Right hindlimb (tissue), 1 donor: ENCODE results near the gene SMYD1.
A peak's percentile ranks its signal among the peaks of the same experiment; 100 is the strongest.

ENCODE experiments used
- DNase-seq: peaks from one replicate; pipeline ENCODE4 v3.0.0-alpha.2; 2018

Gene SMYD1

GRCh38 chr2:88057437-88057844 is 10.2 kb upstream of the SMYD1 start:
- DNase-seq, result no peak

GRCh38 chr2:88058191-88058590 is 9.4 kb upstream of the SMYD1 start:
- no peak for DNase-seq

DNA sequence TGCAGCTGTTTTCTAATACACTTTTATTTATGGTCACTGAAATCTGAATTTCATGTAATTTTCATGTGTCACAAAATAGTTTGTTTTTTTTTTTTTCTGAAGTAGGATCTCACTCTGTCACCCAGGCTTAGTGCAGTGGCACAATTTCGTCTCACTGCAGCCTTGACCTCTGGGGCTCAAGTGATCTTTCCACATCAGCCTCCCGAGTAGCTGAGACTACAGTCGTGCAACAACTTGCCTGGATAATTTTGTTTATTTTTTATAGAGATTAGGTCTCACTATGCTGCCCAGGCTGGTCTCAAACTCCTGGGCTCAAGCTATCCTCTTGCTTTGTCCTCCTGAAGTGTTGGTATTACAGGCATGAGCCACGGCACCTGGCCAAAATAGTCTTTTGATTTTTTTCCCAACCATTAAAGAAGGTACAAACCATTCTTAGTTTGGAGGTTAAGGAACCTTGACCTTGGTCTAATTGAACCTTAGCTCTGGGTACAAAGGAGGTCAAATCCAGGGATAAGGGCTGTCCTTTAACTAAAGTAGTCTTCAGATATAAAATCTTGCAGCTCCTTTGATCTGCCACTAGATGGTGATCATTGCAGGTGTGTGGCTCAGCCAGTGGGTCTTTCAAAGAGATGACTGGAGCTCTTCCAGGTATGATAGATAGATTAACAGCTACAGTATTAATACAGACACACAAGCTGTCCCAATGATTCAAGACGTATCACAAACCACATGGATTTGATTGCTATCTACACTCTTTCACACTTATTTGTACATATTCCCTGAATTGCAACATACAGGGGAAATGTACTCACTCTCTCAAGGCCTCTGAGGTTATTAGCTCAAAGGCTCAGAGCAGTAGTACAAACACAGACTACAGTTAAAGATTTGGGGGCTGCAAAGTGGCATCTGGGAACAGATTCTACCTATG is 7.4 kb upstream of the SMYD1 start:
- DNase-seq, result no peak

- DNase-seq, result no peak
Measured at GRCh38 chr2:88060907-88061275, 6.7 kb upstream of the SMYD1 start.

DNA sequence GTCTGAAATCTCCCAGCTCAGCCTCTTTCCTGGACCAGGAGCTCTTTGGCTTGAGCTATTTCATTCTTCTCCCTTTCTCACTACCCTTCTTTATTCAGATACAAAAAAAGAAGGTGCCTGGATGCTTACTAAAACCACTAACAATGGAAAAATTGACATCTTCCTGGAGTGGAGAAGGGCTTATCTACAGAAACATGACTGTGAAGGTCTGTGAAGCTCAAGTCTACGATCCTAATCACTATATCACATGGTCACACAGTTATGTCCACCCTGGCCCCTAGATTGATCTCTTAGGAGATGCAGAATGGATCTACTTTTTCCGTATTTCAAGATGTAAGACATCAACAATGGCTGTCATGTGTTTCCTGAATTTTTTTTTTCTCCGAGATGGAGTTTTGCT is 6.3 kb upstream of the SMYD1 start:
- no peak for DNase-seq

GRCh38 chr2:88066543-88066942 is 1.1 kb upstream of the SMYD1 start:
- DNase-seq, result no peak

DNA sequence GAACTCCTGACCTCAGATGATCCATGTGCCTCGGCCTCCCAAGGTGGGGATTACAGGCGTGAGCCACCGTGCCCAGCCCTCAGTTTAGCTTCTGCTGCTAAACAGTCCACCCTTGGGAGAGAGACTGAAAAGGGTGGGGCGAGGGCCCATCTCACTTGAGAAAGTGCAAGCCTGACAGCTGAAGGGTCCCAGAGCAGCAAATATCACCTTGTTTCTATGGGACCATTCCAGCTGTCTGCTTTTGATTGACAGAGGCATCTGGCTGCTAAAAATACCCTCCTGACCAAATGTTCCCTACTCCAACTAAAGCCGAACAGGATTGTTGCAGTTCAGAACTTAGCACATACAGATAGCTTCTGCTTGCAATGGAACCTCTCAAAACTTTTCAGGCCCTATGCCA is 436 bp upstream of the SMYD1 start:
- peak; percentile 73 for DNase-seq

GRCh38 chr2:88068044-88068443 is 419 bp downstream of the SMYD1 start:
- DNase-seq, result no peak

- DNase-seq, result no peak
Measured at GRCh38 chr2:88069117-88069516, 1.5 kb downstream of the SMYD1 start.

GRCh38 chr2:88070055-88070454 is 2.4 kb downstream of the SMYD1 start:
- no peak for DNase-seq

- DNase-seq, result no peak
Measured at GRCh38 chr2:88071365-88071764, 3.7 kb downstream of the SMYD1 start.

DNA sequence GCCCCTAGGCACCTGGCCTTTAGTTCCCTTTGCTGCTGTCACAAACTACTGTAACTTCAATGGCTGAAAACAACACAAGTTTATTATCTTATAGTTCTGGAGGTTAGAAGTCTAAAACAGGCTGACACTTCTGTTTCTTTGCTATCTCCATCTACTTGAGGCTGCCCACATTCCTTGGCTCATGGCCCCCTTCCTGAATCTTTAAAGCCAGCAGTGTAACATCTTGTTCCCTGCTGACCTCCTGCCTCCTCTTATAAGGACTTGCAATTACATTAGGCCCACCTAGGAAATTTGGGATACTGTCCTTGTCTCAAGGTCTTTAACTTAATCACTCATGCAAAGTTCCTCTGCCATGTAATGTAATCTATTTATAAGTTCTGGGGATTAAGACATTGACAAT is 6.5 kb downstream of the SMYD1 start:
- DNase-seq, result no peak

GRCh38 chr2:88074854-88075292 is 7.2 kb downstream of the SMYD1 start:
- no peak for DNase-seq

- peak; percentile 77 for DNase-seq
Measured at GRCh38 chr2:88077080-88077479, 9.5 kb downstream of the SMYD1 start.

DNA sequence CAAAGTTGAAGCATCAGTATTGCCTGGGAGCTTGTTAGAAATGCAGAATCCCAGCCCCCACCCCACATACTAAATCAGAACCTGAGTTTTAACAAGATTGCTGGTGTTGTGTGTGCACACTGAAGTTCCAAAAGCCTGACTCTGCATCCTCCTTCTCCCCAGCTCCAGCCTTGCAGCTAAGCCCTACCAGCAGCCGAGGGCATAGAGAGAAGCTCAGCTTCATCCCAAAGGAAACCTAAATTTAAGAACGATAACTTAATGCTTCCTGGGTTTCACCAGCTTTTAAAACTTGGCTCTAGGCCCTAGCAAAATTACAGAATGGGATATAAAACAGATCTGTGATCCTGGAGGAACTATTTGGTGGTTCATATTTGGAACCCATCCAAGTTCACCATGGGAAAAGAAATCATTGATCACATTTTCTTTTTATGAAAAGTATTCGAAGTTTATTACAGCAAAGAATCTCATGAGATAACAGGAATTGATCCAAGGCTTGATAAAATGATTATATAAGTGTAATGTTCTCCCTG is 11.1 kb downstream of the SMYD1 start:
- DNase-seq, result no peak

GRCh38 chr2:88080545-88080944 is 12.9 kb downstream of the SMYD1 start:
- DNase-seq, result no peak

DNA sequence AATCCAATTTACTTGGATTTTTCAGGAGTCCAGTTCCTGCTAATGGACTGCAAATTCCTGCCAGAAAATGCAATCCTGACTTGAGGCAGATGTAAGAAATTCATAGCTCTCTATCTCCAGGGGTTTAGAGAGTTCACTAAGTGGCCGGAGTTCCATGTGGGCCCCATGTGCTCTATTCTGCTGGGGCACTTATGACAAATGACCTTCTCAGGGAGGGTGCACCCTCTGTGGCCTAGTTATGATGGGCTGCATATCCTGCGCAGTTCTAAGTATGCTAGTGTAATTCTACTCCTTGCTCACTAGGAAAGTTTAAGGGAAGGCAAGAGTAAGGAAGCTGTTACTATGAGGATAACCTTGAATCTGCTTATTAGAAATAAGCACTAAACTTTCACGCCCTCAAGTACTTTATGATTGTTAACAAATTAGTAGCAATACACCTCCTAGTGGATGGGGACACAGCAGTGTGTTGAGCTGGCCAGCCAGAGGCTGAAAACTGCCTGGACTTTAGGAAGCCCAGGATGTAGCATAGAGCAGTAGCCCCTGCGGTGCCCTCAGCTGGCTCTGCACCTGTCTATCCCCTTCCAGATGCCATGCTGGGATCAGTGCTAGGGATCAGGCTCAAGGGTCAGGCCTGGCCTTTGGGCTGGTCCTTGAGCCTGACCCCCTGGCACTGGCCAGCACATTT is 14.4 kb downstream of the SMYD1 start:
- DNase-seq, result no peak

- no peak for DNase-seq
Measured at GRCh38 chr2:88082781-88083180, 15.2 kb downstream of the SMYD1 start.

DNA sequence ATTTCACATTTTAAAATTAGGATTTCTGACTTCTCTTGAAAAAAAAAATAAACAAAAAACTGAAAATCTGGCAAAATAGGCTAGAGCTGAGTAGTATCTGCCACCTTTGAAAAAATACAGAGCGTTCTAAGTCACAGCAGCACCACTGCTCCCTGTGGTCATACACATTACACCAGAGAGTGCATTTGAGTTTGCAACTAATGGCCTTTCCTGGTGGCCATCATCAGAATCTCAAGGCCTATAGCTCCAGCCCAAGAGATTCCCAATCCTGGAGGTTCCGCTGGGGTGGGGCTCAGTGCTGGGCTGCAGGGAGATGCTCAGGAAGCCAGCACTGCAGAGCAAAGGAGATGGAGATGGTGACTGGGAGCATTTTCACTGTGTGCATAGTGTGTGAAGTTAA is 17.5 kb downstream of the SMYD1 start:
- DNase-seq, result no peak

GRCh38 chr2:88085602-88086001 is 18.0 kb downstream of the SMYD1 start:
- no peak for DNase-seq

DNA sequence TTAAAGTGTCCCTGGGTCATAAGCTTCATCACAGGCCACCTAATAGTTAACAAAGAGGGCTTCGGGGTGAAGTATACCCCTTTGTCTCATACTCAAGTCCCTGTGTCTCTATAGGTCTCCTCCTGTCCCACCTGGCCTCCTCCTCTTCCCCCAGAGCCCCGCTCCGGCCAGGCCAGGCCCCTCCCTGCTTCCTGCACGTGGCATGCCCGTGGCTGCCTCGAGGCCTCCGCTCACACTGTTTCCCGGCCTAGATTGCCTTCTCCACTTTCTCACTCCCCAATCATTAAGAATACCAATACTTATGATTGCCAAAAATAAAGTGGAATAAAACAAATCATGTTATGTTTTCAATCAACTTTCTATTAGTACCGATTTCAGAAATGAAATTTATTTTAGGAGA is 18.8 kb downstream of the SMYD1 start:
- no peak for DNase-seq

DNA sequence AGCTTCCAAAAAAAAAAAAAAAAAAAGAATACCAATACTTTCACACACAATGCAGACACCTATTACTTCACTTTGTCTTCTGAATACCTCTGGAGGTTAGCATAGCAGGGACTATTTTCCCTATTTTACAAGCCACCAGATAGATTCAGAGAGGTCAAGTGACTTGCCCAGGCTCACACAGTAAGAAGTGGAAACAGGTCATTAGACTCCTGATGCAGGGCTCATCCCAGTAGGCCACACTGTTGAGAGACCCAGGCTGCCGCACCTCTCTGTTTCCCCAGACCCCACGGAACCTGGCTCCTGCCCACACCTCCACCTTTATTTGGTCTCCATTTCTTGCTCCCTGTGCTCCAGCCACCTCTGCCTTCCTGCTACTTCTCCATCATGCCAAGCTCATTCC is 19.4 kb downstream of the SMYD1 start:
- no peak for DNase-seq

DNA sequence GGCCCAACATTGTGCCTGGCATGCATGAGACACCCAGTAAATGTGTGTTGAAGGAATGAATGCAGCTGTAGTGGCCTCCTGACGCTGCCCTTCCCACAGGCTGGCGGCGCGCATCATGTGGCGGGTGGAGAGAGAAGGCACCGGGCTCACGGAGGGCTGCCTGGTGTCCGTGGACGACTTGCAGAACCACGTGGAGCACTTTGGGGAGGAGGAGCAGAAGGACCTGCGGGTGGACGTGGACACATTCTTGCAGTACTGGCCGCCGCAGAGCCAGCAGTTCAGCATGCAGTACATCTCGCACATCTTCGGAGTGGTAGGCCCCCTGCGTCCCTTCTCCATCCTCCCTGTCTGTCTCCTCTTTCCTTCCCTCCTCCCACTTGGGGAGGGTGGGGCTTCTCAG is 20.1 kb downstream of the SMYD1 start:
- no peak for DNase-seq

GRCh38 chr2:88088999-88089398 is 21.4 kb downstream of the SMYD1 start:
- no peak for DNase-seq
